ENCODE measurements around the gene CCPG1.

- no peak for TF ChIP-seq PAX5 (IDR thresholded peaks at IDR 0.05; ENCODE audit: borderline replicate concordance, low read depth, low read length)
- no peak for TF ChIP-seq CTCF (IDR thresholded peaks at IDR 0.05 in 2 of 3, conservative IDR thresholded peaks at IDR 0.05 in 1 of 3; ENCODE audit: control insufficient read depth in 2 of 3, extremely low read depth in 1 of 3, insufficient read depth in 1 of 3, low read depth in 3 of 3, low read length in 3 of 3)
- TF ChIP-seq POLR2A (IDR thresholded peaks at IDR 0.05; ENCODE audit: low read depth, low read length), result no peak
- no peak for TF ChIP-seq CBX5 (IDR thresholded peaks at IDR 0.05; ENCODE audit: low read depth)
- TF ChIP-seq SUZ12 (IDR thresholded peaks at IDR 0.05; ENCODE audit: unreplicated experiment), result no peak
- TF ChIP-seq ZNF24 (IDR thresholded peaks at IDR 0.05), result no peak
- TF ChIP-seq CHD4 (IDR thresholded peaks at IDR 0.05), result no peak
- TF ChIP-seq EP300 (IDR thresholded peaks at IDR 0.05; ENCODE audit: borderline replicate concordance in 1 of 2, control insufficient read depth in 1 of 2, low read depth in 2 of 2, low read length in 2 of 2), result no peak
These were observed 71.0 kb downstream of the CCPG1 start for GRCh38 chr15:55337160-55337559.

Data from GM12878 (cell line).